MM.1S (cell line): ENCODE data around the gene TDRD1.

Experiments used
- CTCF ChIP-seq: fragments of 300-600 bp; sonication (generic); IDR thresholded peaks from 2 replicates; pipeline ENCODE4 v1.5.1; 2016; ENCODE audit warnings: antibody characterized with exemption, low read length, mixed read lengths
- EZH2 ChIP-seq: fragments of 300-600 bp; sonication (generic); optimal IDR thresholded peaks from 2 replicates; pipeline ENCODE3; 2017; ENCODE audit warnings: low read depth, mild to moderate bottlenecking, antibody characterized with exemption, low read length, mixed read lengths
- EZH2phosphoT487 ChIP-seq: fragments of 300-600 bp; sonication (generic); IDR thresholded peaks from 2 replicates; pipeline ENCODE4 v1.6.1; 2018; ENCODE audit warnings: antibody characterized with exemption, low read length

DNA sequence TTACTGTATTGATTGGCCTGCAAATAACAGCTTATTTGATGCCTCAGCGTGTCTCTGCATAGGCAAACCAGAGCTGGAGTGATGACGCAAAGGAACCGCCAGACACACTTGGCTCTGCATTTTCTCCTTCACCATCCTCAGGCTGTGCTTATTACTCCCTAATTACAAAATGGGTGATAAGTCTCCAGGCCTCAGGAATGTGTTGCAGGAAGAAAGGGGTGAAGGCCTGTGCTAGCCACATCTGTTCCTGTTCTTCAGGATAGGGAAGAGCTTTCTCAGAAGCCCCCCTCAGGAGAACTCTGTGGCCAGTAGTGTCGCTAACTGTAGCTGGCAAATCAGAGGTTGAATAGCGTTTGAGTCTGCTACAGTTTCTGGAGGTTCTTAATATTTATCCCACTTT lies 5.1 kb downstream of the TDRD1 start:
- TF ChIP-seq CTCF (no peak), EZH2 (no peak), EZH2phosphoT487 (no peak)
